OCI-LY7 (cell line): ENCODE measurements around the gene MRPL50. TPM values are rescaled to one million over a fixed set of nuclear protein-coding genes. Genes with fewer than 3 reads are reported as not detected.

Experiments used
- BruUV-seq: library from RNA; stranded (reverse); fragments of 400-500 nt; replicated peaks from 2 replicates; lab custom pipeline; 2021; lab: Mats Ljungman, UMichigan
- CTCF ChIA-PET: fragments of 300-600 bp; sonication (Branson Sonifier 250); formaldehyde crosslinking; loops from one replicate; lab custom pipeline; 2022; ENCODE audit warnings: antibody characterized with exemption; ENCODE audit not compliant: unreplicated experiment; lab: Charles Lee
- POLR2A ChIA-PET: fragments of 300-600 bp; sonication (Branson Sonifier 250); formaldehyde crosslinking; loops from one replicate; lab custom pipeline; 2022; ENCODE audit warnings: antibody characterized with exemption; lab: Charles Lee
- DNase-seq: peaks from one replicate; pipeline ENCODE4 v3.0.0-alpha.2; 2015; ENCODE audit warnings: low spot score
- H2AFZ ChIP-seq: fragments of 200-600 bp; sonication (generic), shearing (Covaris generic); 2 replicates; pipeline ENCODE4 v1.6.1; 2014; ENCODE audit warnings: mild to moderate bottlenecking, antibody characterized with exemption, low read length, moderate library complexity
- H3K27ac ChIP-seq: fragments of 200-600 bp; sonication (generic); 2 replicates; pipeline ENCODE4 v1.5.1; 2014; ENCODE audit warnings: mixed run types, low read depth, mild to moderate bottlenecking, moderate library complexity, low read length, inconsistent platforms; ENCODE audit not compliant: poor library complexity, severe bottlenecking
- H3K36me3 ChIP-seq: fragments of 200-600 bp; sonication (generic); 2 replicates; pipeline ENCODE4 v1.6.1; 2014; ENCODE audit warnings: mild to moderate bottlenecking, antibody characterized with exemption, low read length, moderate library complexity, mixed read lengths; ENCODE audit not compliant: insufficient read depth
- H3K4me1 ChIP-seq: fragments of 200-600 bp; sonication (generic); 2 replicates; pipeline ENCODE4 v1.5.1; 2014; ENCODE audit warnings: mild to moderate bottlenecking, low read length; ENCODE audit not compliant: insufficient read depth, poor library complexity, severe bottlenecking
- H3K4me2 ChIP-seq: fragments of 200-600 bp; sonication (generic); 2 replicates; pipeline ENCODE4 v1.6.1; 2014; ENCODE audit warnings: mild to moderate bottlenecking, low read length
- H3K4me3 ChIP-seq: fragments of 200-600 bp; sonication (generic); 2 replicates; pipeline ENCODE4 v1.5.1; 2014; ENCODE audit warnings: mild to moderate bottlenecking, low read depth, low read length; ENCODE audit not compliant: poor library complexity, severe bottlenecking
- H3K79me2 ChIP-seq: fragments of 200-600 bp; sonication (generic); 2 replicates; pipeline ENCODE4 v1.6.1; 2016; ENCODE audit warnings: low read depth, mild to moderate bottlenecking, low read length, moderate library complexity, mixed read lengths; ENCODE audit not compliant: insufficient read depth
- H3K9me2 ChIP-seq: fragments of 200-600 bp; sonication (generic); 2 replicates; pipeline ENCODE4 v1.6.1; 2016; ENCODE audit warnings: mild to moderate bottlenecking, low read length, mixed read lengths; ENCODE audit not compliant: insufficient read depth
- H3K9me3 ChIP-seq: fragments of 200-600 bp; sonication (generic); 2 replicates; pipeline ENCODE4 v1.6.1; 2014; ENCODE audit warnings: mild to moderate bottlenecking, mixed run types, low read length, mixed read lengths
- H4K20me1 ChIP-seq: fragments of 200-600 bp; sonication (generic); 2 replicates; pipeline ENCODE4 v1.6.1; 2014; ENCODE audit warnings: mild to moderate bottlenecking, antibody characterized with exemption, low read length, moderate library complexity, mixed read lengths; ENCODE audit not compliant: insufficient read depth
- CTCF ChIP-seq: fragments of 200-600 bp; sonication (generic); conservative IDR thresholded peaks from 2 replicates; pipeline ENCODE4 v1.5.1; 2014; ENCODE audit warnings: mild to moderate bottlenecking, antibody characterized with exemption, low read length, moderate library complexity, mixed read lengths
- EZH2phosphoT487 ChIP-seq: fragments of 200-600 bp; sonication (generic); IDR thresholded peaks from 2 replicates; pipeline ENCODE4 v1.6.1; 2018; ENCODE audit warnings: low read depth, borderline replicate concordance, mild to moderate bottlenecking, mixed run types, antibody characterized with exemption, low read length, moderate library complexity, mixed read lengths
- intact Hi-C: fragments of 100-400 bp; cut with micrococcal nuclease; formaldehyde crosslinking; loops from one replicate; pipeline ENCODE4 v1.10.0; 2022; ENCODE audit not compliant: unreplicated experiment
- total RNA-seq, 2 experiments: library from RNA; depleted of rRNA in 1 of 2; stranded (reverse); fragments of >200 nt in 1 of 2; shearing (Covaris generic) in 1 of 2; gene quantifications; 2 replicates each; pipeline ENCODE4 v1.2.3, GENCODE V29; 2014 to 2022

Gene MRPL50
- total RNA-seq, 2 experiments from 2014 or later, result 12.8 to 18.5 TPM

DNA sequence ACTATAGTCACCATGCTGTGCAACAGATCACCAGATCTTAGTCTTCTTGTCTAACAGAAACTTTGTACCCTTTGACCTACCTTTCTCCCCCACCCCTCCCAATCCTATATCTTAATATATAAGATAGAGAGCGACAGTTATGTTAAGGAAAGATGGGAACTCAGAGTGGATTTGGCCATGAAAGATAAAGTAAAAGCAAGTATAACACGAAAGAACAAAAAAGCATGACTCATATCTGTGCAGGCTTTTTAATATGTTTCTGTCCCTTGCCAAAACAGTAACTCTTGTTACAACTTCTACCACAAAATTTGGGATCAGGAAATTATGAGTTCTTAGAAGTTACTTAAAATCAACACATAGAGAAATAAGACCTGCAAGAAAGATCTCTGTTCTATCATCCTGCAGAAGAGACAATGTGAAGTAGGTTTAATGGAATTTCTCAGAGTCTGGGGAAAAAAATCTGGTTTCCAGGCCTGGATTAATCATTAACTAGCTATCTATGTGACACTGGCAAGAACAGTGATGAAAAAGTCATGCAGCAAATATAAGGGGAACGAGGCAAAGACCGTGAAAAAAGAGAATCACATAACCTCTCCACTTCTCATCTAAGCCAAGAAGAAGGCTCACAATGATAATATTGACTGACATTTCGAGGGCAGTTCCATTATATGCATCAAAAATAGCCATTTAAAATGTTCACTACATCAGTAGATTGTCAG, 32.2 kb downstream of the MRPL50 start:
- no peaks in the 10 kb centered on the region for H3K79me2 ChIP-seq
- no peak overlapping the region for H3K4me2 ChIP-seq
- H3K4me3 ChIP-seq, result no peak overlapping the region
- DNase-seq, result no peak
- no peaks in the 10 kb centered on the region for H4K20me1 ChIP-seq
- no peak overlapping the region for H3K27ac ChIP-seq
- BruUV-seq, result no TSS peak
- H3K4me1 ChIP-seq, result no peaks in the 10 kb centered on the region
- no peaks in the 10 kb centered on the region for H3K36me3 ChIP-seq
- H3K9me3 ChIP-seq, result no peaks in the 10 kb centered on the region
- ChIA-PET CTCF (no interaction called here), POLR2A (interaction anchor here (0.7 kb wide), 1 partner anchor 266 kb away, joined by 7 read pairs; no protein-coding TSS in a partner anchor)
- H3K9me2 ChIP-seq, result no peaks in the 10 kb centered on the region
- no peak overlapping the region for H2AFZ ChIP-seq
- no peak for TF ChIP-seq CTCF
- no peak for TF ChIP-seq EZH2phosphoT487
- intact Hi-C loops, result no loop called here

- Histone ChIP-seq H2AFZ (no peak overlapping the region), H3K4me1 (no peaks in the 10 kb centered on the region), H3K9me3 (no peaks in the 10 kb centered on the region), H3K9me2 (no peaks in the 10 kb centered on the region), H3K4me2 (no peak overlapping the region), H3K79me2 (no peaks in the 10 kb centered on the region), H3K27ac (no peak overlapping the region), H4K20me1 (no peaks in the 10 kb centered on the region), H3K4me3 (no peak overlapping the region), H3K36me3 (no peaks in the 10 kb centered on the region)
- no TSS peak for BruUV-seq
- POLR2A ChIA-PET, result no interaction called here
- CTCF ChIA-PET, result no interaction called here
- intact Hi-C loops, result no loop called here
- TF ChIP-seq EZH2phosphoT487 (no peak), CTCF (no peak)
- DNase-seq, result no peak
These were observed 33.2 kb downstream of the MRPL50 start for GRCh38 chr9:101365181-101365580.

DNA sequence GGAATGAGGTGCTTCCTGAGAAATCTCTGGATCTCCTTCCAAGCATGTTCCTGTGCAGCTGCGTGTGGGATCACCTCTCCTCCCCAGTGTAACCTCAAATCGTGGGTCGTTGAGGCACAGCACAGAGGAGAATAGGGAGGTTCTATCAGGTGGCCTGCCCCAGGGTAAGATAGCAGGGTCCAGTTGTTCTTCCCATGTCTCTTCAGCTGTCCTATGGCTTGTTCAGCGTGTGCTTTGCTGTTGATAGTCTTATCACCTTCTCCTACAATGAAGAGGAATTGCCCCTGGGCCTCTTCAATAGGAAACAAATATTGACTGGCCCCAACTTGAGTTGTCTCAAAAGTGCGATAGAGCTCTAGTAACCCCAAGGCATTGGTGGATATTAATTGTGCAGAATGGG, 36.0 kb downstream of the MRPL50 start:
- TF ChIP-seq EZH2phosphoT487 (no peak), CTCF (no peak)
- H2AFZ ChIP-seq, result no peak overlapping the region
- H3K4me1 ChIP-seq, result no peaks in the 10 kb centered on the region
- no TSS peak for BruUV-seq
- H3K4me3 ChIP-seq, result no peak overlapping the region
- intact Hi-C loops, result no loop called here
- H3K4me2 ChIP-seq, result no peak overlapping the region
- ChIA-PET POLR2A (no interaction called here), CTCF (no interaction called here)
- no peaks in the 10 kb centered on the region for H3K79me2 ChIP-seq
- no peaks in the 10 kb centered on the region for H3K36me3 ChIP-seq
- H3K9me2 ChIP-seq, result no peaks in the 10 kb centered on the region
- no peak overlapping the region for H3K27ac ChIP-seq
- no peak for DNase-seq
- no peaks in the 10 kb centered on the region for H4K20me1 ChIP-seq
- no peaks in the 10 kb centered on the region for H3K9me3 ChIP-seq
